ENCODE results near the gene COX7A2. TPM values are rescaled to one million over a fixed set of nuclear protein-coding genes. Genes with fewer than 3 reads are reported as not detected.

Gene COX7A2
- total RNA-seq, 2 donors from 2014 or later = 311 to 325 TPM

DNA sequence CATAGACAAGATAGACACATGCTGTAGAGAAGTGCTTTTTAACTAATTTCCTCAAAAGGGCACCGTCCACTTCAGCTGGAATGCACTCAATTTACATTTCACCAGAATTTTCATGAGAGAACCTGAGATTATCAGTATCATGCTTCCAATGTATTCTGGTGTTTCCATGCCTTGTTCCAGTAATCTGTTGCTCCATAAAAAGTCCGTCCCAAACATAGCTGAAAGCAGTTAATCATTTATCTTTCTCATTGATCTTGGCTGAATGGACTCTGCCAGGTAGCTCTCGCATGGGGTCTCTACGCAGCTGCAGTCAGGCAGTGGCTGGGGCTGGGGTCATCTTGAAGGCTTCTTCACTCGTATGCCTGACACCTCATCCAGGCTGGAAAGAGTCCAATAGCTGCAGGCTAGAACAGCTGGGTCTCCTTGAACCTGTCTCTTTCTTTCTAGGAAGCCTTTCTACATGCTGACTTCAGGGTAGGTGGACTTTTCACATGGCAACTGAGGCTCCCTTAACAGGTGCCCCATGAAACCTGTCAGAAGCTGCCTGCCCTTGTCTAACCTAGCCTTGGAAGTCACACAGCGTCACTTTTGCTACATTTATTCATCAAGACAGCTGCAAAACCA is 19.2 kb downstream of the COX7A2 start:
- Mint-ChIP-seq H3K36me3 (ENCODE audit: insufficient read depth in 2 of 2) (no peaks in the 10 kb centered on the region), H3K9me3 (no peaks in the 10 kb centered on the region)

DNA sequence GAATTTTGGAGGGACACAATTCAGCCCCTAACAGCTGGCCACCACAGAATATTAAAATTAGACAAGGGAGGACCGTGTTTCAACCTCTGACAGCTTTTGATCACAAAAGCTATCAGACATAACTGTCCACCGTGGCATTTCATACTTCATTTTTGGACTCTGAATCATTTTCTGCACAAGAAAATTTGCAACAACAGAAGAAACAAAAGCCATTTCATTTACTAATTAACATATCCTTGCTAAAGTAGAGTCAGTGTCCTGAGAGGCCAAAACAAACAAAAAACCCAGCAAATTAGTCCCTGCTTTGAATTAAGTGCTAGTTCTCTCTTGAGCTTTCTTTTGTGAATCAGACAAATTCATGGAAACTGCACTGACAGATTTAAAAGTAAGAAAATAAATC is 20.2 kb downstream of the COX7A2 start:
- Mint-ChIP-seq H3K27ac (no peak overlapping the region), H3K4me3 (no peak overlapping the region), H3K27me3 (ENCODE audit: low read depth) (peaks cover 36% of the 10 kb centered on the region), H3K36me3 (ENCODE audit: insufficient read depth in 2 of 2) (no peaks in the 10 kb centered on the region), H3K4me1 (ENCODE audit: low read depth) (no peaks in the 10 kb centered on the region), H3K9me3 (no peaks in the 10 kb centered on the region)
- ATAC-seq (replicated peaks in 1 of 2) = no peak
- DNase-seq = no peak

More for the DNA sequence above, 19.2 kb downstream of the COX7A2 start:
- peaks cover 29% of the 10 kb centered on the region for H3K27me3 Mint-ChIP-seq (ENCODE audit: low read depth)
- no peak overlapping the region for H3K4me3 Mint-ChIP-seq
- H3K27ac Mint-ChIP-seq = no peak overlapping the region
- DNase-seq = no peak
- no peak for ATAC-seq (replicated peaks in 1 of 2)
- no peaks in the 10 kb centered on the region for H3K4me1 Mint-ChIP-seq (ENCODE audit: low read depth)

DNA sequence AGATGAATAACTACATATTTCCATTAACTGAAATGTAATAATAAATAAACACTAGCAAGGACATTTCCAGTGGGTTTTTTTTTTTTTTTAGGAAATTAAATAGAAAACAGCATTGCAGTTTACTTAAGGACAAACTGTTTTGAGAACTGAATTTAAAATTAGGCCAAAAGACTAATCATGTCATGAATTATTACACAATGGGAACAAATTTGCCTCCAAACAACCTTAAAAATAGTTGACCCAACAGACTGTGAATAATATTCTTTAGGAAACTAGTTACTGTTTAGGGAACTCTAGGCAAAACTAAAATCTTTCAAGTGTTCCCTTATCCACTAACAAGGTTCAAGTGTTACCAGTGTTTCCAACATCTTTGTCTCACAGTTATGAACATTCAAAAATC is 21.3 kb downstream of the COX7A2 start:
- no peaks in the 10 kb centered on the region for H3K36me3 Mint-ChIP-seq (ENCODE audit: insufficient read depth in 2 of 2)
- ATAC-seq (replicated peaks in 1 of 2) (no peak), DNase-seq (no peak)
- peaks cover 48% of the 10 kb centered on the region for H3K27me3 Mint-ChIP-seq (ENCODE audit: low read depth)
- no peak overlapping the region for H3K27ac Mint-ChIP-seq
- H3K4me3 Mint-ChIP-seq = no peak overlapping the region
- peaks cover 5% of the 10 kb centered on the region for H3K4me1 Mint-ChIP-seq (ENCODE audit: low read depth)
- H3K9me3 Mint-ChIP-seq = no peaks in the 10 kb centered on the region

DNA sequence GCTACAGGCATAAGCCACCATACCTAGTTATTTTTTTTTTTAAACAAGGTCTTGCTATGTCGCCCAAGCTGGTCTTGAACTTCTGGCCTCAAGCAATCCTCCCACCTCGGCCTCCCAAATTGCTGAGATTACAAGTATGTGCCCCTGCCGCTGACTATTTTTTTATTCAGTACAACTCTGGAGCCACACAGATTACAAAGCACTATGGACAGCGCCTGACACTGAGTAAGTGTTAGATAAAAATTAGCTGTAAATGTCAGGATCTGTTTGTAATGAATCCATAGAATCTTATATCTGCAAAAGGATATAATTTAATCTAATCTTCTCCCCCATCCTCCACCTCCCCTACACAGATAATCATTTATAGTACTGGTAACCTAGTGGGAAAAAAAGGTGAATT is 22.5 kb downstream of the COX7A2 start:
- H3K4me1 Mint-ChIP-seq (ENCODE audit: low read depth) = peaks cover 8% of the 10 kb centered on the region

DNA sequence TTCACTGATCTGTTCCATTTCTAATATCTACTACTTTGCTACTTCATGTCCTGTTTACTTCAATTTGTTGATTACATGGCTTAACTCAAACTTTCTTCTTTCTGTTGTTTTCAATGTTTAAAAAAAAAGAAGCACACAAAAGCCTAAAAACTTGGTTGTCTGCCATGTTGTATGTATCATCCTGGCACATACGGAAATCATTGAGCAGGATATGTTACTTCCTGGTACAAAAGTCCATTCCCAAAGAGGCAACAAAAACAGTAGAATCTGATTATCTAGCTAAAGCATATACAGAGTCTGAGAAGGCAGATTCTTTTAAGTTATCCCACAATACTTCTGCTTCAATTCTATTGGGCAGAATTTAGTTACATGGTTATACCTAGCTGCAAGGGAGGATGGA is 23.2 kb downstream of the COX7A2 start:
- no peak overlapping the region for H3K27ac Mint-ChIP-seq
- ATAC-seq (replicated peaks in 1 of 2) (no peak), DNase-seq (no peak)
- H3K27me3 Mint-ChIP-seq (ENCODE audit: low read depth) = peaks cover 66% of the 10 kb centered on the region
- H3K9me3 Mint-ChIP-seq = no peaks in the 10 kb centered on the region
- peaks cover 8% of the 10 kb centered on the region for H3K4me1 Mint-ChIP-seq (ENCODE audit: low read depth)
- no peaks in the 10 kb centered on the region for H3K36me3 Mint-ChIP-seq (ENCODE audit: insufficient read depth in 2 of 2)
- no peak overlapping the region for H3K4me3 Mint-ChIP-seq

More for the DNA sequence above, 22.5 kb downstream of the COX7A2 start:
- DNase-seq (no peak), ATAC-seq (replicated peaks in 1 of 2) (no peak)
- Mint-ChIP-seq H3K9me3 (no peaks in the 10 kb centered on the region), H3K27ac (no peak overlapping the region), H3K27me3 (ENCODE audit: low read depth) (peaks cover 59% of the 10 kb centered on the region), H3K4me3 (no peak overlapping the region), H3K36me3 (ENCODE audit: insufficient read depth in 2 of 2) (no peaks in the 10 kb centered on the region)

DNA sequence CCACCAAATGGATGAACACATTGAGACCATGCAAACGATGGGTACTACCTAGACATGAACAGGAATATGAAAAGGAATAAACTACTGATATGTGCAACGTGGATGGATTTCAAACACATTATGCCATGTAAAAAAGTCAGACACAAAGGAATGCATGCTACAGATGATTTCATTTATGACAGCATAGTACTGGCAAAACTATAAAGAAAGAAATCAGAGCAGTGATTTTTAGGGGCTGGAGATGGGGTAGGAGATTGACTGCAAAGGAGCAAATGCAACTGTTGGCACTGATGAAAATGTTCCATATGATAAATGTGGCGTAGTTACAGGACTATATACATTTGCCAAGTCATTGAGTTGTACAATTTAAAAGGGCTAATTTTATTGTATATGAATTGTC is 24.3 kb downstream of the COX7A2 start:
- H3K4me1 Mint-ChIP-seq (ENCODE audit: low read depth) = peaks cover 8% of the 10 kb centered on the region
- ATAC-seq (replicated peaks in 1 of 2) (no peak), DNase-seq (no peak)
- peaks cover 61% of the 10 kb centered on the region for H3K27me3 Mint-ChIP-seq (ENCODE audit: low read depth)
- H3K36me3 Mint-ChIP-seq (ENCODE audit: insufficient read depth in 2 of 2) = no peaks in the 10 kb centered on the region
- no peak overlapping the region for H3K27ac Mint-ChIP-seq
- H3K4me3 Mint-ChIP-seq = no peak overlapping the region
- H3K9me3 Mint-ChIP-seq = no peaks in the 10 kb centered on the region

DNA sequence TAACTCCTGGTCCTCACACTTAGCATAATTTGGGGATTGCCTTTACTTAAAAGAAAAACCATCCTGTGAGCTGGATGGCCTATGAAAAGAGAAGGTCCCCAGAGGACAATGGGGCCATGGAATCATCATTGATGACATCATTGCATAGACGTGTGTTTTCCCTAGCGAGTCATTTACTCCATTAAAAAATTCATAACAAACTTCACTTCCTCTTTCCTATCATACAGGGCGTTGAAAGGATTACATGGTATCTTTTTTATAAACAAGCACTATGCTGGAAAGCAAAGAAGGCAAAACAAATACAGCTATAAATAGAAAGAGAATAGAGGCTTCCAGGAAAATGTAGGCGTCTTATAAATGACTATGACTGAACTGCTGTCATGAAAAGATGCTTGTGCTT is 26.4 kb downstream of the COX7A2 start:
- Mint-ChIP-seq H3K27me3 (ENCODE audit: low read depth) (peaks cover 50% of the 10 kb centered on the region), H3K4me1 (ENCODE audit: low read depth) (peaks cover 8% of the 10 kb centered on the region), H3K36me3 (ENCODE audit: insufficient read depth in 2 of 2) (no peaks in the 10 kb centered on the region), H3K4me3 (peak overlapping the region in 1 of 2 donors; percentile 61), H3K9me3 (no peaks in the 10 kb centered on the region), H3K27ac (peak overlapping the region; percentile 94)
- DNase-seq (no peak), ATAC-seq (replicated peaks in 1 of 2) (peak; percentile 24 to 54)

DNA sequence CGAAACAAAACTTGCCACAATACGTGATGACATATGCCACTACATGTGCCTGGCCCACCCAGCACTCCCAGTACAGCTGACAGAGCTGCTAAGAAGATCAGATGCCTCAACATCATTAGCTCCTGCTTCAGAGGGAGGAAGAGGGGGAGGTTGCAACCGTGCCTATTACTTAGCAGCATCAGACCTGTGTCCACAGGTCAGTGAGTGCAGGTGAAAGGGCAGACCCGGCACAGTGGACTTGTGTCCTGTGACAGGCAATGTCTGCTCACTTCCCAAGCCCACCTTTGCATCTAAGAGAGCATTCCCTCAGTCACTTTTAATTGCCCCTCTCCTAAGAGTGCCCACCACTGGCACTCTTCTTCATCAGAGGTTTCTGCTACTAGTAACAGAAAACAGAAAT is 28.3 kb downstream of the COX7A2 start:
- Mint-ChIP-seq H3K4me3 (no peak overlapping the region), H3K9me3 (no peaks in the 10 kb centered on the region), H3K27ac (no peak overlapping the region), H3K36me3 (ENCODE audit: insufficient read depth in 2 of 2) (no peaks in the 10 kb centered on the region), H3K27me3 (ENCODE audit: low read depth) (peaks cover 68% of the 10 kb centered on the region), H3K4me1 (ENCODE audit: low read depth) (peaks cover 8% of the 10 kb centered on the region)
- ATAC-seq (replicated peaks in 1 of 2) (no peak), DNase-seq (no peak)

DNA sequence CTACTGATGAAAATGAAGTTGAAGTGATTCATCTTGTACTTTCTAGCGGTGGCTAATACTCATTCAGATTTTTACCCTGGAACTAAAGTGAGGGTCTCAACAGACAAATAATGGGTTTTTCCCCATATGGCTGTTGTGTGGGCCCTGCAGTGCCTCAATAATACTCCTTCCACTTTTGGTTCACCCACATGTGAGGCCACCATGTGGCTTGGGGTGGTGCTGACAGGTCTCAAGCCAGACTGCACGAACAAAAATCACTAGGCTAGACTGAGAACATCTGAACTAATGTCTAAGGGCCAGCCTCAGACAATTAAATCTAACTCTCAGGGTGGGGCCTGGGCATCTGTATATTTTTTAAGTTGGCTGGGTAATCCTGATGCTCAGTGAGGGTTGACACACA is 29.9 kb downstream of the COX7A2 start:
- Mint-ChIP-seq H3K27me3 (ENCODE audit: low read depth) (peaks cover 70% of the 10 kb centered on the region), H3K36me3 (ENCODE audit: insufficient read depth in 2 of 2) (no peaks in the 10 kb centered on the region), H3K9me3 (no peaks in the 10 kb centered on the region), H3K4me3 (no peak overlapping the region), H3K27ac (no peak overlapping the region), H3K4me1 (ENCODE audit: low read depth) (peaks cover 13% of the 10 kb centered on the region)
- peak in 1 of 2 donors; percentile 25 for ATAC-seq (replicated peaks in 1 of 2)
- DNase-seq = peak; percentile 12

DNA sequence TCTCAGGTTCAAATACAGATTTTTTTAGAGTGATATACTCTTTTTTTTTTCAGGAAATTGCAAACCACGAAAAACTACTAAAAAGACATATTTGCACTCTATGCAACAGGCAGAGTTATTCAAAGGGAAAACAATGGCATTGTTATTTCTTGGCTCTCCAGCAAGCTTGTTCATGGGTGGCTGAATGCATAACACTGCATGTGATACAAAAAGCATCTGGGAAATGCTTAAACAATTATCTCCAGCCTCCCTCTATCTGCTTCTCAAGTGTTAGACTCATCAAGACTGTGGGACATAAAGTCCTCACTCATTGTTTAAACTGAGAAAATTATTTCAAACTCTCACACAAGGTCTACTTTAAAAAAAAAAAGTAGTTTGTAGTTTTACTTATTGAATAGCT is 30.5 kb downstream of the COX7A2 start:
- H3K4me1 Mint-ChIP-seq (ENCODE audit: low read depth) = peaks cover 19% of the 10 kb centered on the region
- H3K4me3 Mint-ChIP-seq = no peak overlapping the region
- DNase-seq (no peak), ATAC-seq (replicated peaks in 1 of 2) (no peak)
- peaks cover 73% of the 10 kb centered on the region for H3K27me3 Mint-ChIP-seq (ENCODE audit: low read depth)
- no peaks in the 10 kb centered on the region for H3K9me3 Mint-ChIP-seq
- H3K36me3 Mint-ChIP-seq (ENCODE audit: insufficient read depth in 2 of 2) = no peaks in the 10 kb centered on the region
- H3K27ac Mint-ChIP-seq = no peak overlapping the region

DNA sequence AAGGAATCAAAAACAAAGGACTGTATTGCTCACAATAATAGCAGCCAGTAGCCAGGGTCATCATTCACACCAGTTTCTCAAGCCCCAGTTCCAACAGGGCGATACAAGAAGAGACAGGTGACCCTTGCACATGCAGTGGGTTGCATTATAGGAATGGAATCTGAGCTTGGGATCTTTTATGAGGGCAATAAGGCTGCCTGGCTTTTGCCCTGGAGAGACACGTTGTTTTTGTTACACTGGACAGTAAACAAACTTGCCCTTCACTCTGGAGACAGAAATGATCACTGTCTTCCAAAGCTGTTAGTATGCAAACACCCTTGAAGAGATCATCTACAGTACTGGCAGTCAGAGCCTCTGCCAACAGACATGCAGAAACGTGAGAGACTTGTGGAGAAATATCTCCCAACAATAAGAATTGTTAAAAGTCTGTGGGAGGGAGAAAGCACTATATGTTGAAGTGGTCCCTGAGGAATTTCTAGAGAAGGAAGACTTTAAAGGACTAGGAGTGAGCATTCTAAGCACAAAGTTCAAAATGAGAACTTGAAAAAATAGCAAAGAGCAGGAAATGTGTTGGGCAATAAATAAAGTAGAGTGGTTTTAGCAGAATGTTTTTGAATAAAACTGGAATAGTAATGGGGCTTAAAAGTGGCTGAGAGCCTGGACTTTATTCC is 31.5 kb downstream of the COX7A2 start:
- no peak overlapping the region for H3K4me3 Mint-ChIP-seq
- DNase-seq (no peak), ATAC-seq (replicated peaks in 1 of 2) (no peak)
- no peaks in the 10 kb centered on the region for H3K36me3 Mint-ChIP-seq (ENCODE audit: insufficient read depth in 2 of 2)
- no peaks in the 10 kb centered on the region for H3K9me3 Mint-ChIP-seq
- H3K27ac Mint-ChIP-seq = no peak overlapping the region
- peaks cover 73% of the 10 kb centered on the region for H3K27me3 Mint-ChIP-seq (ENCODE audit: low read depth)
- peaks cover 21% of the 10 kb centered on the region for H3K4me1 Mint-ChIP-seq (ENCODE audit: low read depth)

DNA sequence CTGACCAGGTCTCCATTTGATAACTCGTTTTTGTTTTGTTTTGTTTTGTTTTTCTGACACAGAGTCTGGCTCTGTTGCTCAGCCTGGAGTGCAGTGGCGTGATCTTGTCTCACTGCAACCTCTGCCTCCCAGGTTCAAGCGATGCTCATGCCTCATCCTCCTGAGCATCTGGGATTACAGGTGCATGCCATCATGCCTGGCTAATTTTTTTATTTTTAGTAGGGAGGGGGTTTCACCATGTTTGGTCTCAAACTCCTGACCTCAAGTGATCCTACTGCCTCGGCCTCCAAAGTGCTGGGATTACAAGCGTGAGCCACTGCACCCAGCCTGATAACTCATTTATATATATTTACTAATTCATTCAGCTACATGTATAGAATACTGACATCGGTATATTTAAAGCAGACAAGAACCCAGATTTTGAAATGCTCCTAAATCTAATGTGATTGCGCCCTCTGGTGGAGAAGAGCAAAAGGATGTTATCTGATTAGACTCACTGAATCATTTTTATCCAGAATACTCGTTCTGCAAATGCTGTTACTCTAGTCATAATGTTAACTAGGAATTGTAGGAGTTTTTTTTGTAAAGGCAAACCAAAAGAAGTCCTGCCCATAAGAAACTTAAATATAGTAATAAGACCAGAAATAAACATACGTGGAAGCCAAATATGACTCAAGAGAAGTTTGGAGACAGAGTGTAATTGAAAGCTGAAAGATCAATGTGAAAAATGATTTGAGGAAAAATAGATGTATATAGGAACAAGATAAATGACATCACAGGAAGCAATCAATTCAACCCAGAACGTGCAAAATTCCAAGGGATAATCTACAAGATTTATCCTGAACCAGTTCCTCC is 32.5 kb downstream of the COX7A2 start:
- Mint-ChIP-seq H3K27me3 (ENCODE audit: low read depth) (peaks cover 73% of the 10 kb centered on the region), H3K27ac (peak overlapping the region; percentile 91), H3K36me3 (ENCODE audit: insufficient read depth in 2 of 2) (no peaks in the 10 kb centered on the region), H3K9me3 (no peaks in the 10 kb centered on the region), H3K4me1 (ENCODE audit: low read depth) (peaks cover 30% of the 10 kb centered on the region), H3K4me3 (no peak overlapping the region)
- ATAC-seq (replicated peaks in 1 of 2) (no peak), DNase-seq (peak; percentile 51 to 63)

DNA sequence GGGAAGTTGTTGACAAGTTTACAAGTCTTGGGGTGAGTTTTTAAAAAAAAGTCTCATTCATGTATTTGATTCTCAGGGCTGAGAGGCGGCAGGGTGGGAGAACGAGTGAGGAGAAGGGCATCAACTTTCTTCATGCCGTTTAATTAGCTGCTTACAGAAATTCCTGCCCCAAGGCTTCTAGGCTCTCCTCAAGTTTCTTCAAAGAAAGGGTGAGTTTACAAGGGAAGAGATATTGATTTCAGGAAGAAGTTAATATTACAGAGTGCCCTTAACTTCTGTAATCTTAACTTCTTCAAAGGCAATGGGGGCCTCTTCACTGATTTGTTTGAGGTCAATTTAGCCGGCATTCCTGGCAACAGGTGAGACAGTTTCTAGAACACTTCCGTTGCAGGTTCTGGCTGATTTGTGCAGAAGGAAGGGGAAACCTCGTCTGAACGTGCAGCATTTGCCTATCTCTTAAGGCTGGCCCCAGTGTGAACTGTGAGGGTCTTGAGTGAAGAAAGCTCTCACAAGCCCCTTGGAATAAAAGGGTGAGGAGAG is 34.3 kb downstream of the COX7A2 start:
- Mint-ChIP-seq H3K27me3 (ENCODE audit: low read depth) (peaks cover 85% of the 10 kb centered on the region), H3K4me3 (peak overlapping the region in 1 of 2 donors; percentile 39), H3K27ac (no peak overlapping the region), H3K4me1 (ENCODE audit: low read depth) (peaks cover 49% of the 10 kb centered on the region), H3K36me3 (ENCODE audit: insufficient read depth in 2 of 2) (peaks cover 0 to 1% of the 10 kb centered on the region in 2 donors), H3K9me3 (no peaks in the 10 kb centered on the region)
- no peak for ATAC-seq (replicated peaks in 1 of 2)
- no peak for DNase-seq

Data from activated T-cell treated with anti-CD3 and anti-CD28 coated beads, Interleukin-2, amount 50 U/mL, for 72 hours (primary cell).